Osteoblast (primary cell): ENCODE data around the gene ANKS1B. TPM values are rescaled to one million over a fixed set of nuclear protein-coding genes. Genes with fewer than 3 reads are reported as not detected.

Experiments
- DNase-seq: peaks from one replicate; pipeline ENCODE4 v3.0.0; 2011; ENCODE audit warnings: low spot score, mixed read lengths; ENCODE audit not compliant: insufficient read length; ENCODE audit errors: missing footprints
- H2AFZ ChIP-seq: 2 replicates; pipeline ENCODE4 v1.6.0; 2011; ENCODE audit warnings: mild to moderate bottlenecking, low read length
- H3K27ac ChIP-seq: 2 replicates; pipeline ENCODE4 v1.5.1; 2011; ENCODE audit warnings: mild to moderate bottlenecking, low read depth, low read length, moderate library complexity
- H3K27me3 ChIP-seq: 2 replicates; pipeline ENCODE4 v1.6.0; 2012; ENCODE audit warnings: mild to moderate bottlenecking, control low read depth, inconsistent platforms, low read length, moderate library complexity; ENCODE audit not compliant: insufficient read depth
- H3K36me3 ChIP-seq: 2 replicates; pipeline ENCODE4 v1.5.1; 2011; ENCODE audit warnings: mild to moderate bottlenecking, low read length, control low read depth, moderate library complexity; ENCODE audit not compliant: insufficient read depth
- H3K4me1 ChIP-seq: 2 replicates; pipeline ENCODE4 v1.5.1; 2011; ENCODE audit warnings: mild to moderate bottlenecking, low read length, control low read depth, moderate library complexity; ENCODE audit not compliant: insufficient read depth
- H3K4me2 ChIP-seq: 2 replicates; pipeline ENCODE4 v1.6.0; 2011; ENCODE audit warnings: mild to moderate bottlenecking, low read length; ENCODE audit not compliant: insufficient read depth
- H3K4me3 ChIP-seq: fragments of 200-600 bp; sonication (generic); 3 replicates; pipeline ENCODE4 v1.5.1; 2012; ENCODE audit warnings: mild to moderate bottlenecking, low read length, inconsistent platforms; ENCODE audit not compliant: insufficient read depth
- H3K79me2 ChIP-seq: 2 replicates; pipeline ENCODE4 v1.6.0; 2012; ENCODE audit warnings: mild to moderate bottlenecking, low read length, control low read depth, inconsistent platforms; ENCODE audit not compliant: insufficient read depth
- H3K9me3 ChIP-seq: 2 replicates; pipeline ENCODE4 v1.5.1; 2011; ENCODE audit warnings: low read depth, low read length, control low read depth
- H4K20me1 ChIP-seq: 2 replicates; pipeline ENCODE4 v1.6.0; 2012; ENCODE audit warnings: mild to moderate bottlenecking, low read length, control low read depth; ENCODE audit not compliant: insufficient read depth
- total RNA-seq: library from RNA; depleted of rRNA; stranded (reverse); fragments of >200 nt; gene quantifications from 2 replicates; pipeline ENCODE4 v1.2.3, GENCODE V29; 2012
- TF ChIP-seq, protein P1 (sequence below): IDR thresholded peaks from 2 replicates; pipeline ENCODE4 v1.5.1; 2011; ENCODE audit warnings: mild to moderate bottlenecking, low read depth, low read length, moderate library complexity; ENCODE audit errors: extremely low read depth

ANKS1B gene
- total RNA-seq, 1 donor, result 2.2 TPM

- Histone ChIP-seq H3K4me3 (no peak overlapping the region), H3K4me2 (no peak overlapping the region), H3K36me3 (no peaks in the 10 kb centered on the region), H4K20me1 (no peaks in the 10 kb centered on the region), H3K4me1 (no peaks in the 10 kb centered on the region), H3K79me2 (no peaks in the 10 kb centered on the region), H3K27ac (no peak overlapping the region), H3K9me3 (no peaks in the 10 kb centered on the region), H2AFZ (no peak overlapping the region), H3K27me3 (no peaks in the 10 kb centered on the region)
- TF ChIP-seq, protein P1, sequence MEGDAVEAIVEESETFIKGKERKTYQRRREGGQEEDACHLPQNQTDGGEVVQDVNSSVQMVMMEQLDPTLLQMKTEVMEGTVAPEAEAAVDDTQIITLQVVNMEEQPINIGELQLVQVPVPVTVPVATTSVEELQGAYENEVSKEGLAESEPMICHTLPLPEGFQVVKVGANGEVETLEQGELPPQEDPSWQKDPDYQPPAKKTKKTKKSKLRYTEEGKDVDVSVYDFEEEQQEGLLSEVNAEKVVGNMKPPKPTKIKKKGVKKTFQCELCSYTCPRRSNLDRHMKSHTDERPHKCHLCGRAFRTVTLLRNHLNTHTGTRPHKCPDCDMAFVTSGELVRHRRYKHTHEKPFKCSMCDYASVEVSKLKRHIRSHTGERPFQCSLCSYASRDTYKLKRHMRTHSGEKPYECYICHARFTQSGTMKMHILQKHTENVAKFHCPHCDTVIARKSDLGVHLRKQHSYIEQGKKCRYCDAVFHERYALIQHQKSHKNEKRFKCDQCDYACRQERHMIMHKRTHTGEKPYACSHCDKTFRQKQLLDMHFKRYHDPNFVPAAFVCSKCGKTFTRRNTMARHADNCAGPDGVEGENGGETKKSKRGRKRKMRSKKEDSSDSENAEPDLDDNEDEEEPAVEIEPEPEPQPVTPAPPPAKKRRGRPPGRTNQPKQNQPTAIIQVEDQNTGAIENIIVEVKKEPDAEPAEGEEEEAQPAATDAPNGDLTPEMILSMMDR, result no peak
- DNase-seq, result no peak
Observed at GRCh38 chr12:99620159-99620479, 364.6 kb downstream of the ANKS1B start.

DNA sequence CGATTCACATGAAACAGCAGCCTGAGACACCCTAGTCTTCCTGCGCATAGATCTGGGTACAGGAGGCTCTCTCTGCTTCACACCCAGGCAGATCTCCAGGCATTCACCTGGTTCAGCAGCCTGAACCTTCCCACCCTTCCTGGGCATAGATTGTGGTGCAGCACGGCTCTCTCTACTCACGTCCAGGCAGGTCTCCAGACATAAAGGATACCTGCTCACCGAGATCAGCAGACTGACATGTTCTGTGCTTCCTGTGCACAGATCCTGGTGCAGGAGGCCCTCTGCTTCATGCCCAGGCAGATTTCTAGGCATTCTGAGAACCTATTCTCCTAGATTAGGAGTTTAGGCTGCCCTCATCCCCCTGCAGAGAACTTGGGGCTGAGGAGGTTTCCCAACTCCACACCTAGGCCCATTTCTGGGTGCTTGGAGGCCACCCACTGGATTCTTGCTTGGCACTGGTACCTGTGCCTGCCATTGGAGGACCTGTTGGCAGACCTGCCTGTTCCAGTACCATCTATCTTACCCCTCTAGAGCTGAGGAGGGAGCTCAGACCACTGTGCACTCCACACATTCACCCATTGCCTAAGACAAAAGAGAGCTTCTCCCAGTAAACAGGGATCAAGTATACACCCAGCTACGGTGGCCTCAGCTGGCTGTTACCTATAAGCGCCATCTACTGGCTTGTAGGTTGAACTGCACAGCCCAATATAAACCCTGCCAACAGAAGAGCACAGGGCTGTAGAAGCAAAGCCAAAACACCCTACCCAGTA lies 365.2 kb downstream of the ANKS1B start:
- H3K9me3 ChIP-seq, result no peaks in the 10 kb centered on the region
- no peaks in the 10 kb centered on the region for H3K27me3 ChIP-seq
- peak; percentile 9 for DNase-seq
- no peak overlapping the region for H3K4me2 ChIP-seq
- H3K36me3 ChIP-seq, result no peaks in the 10 kb centered on the region
- TF ChIP-seq, protein P1, result peak; percentile 41
- H3K79me2 ChIP-seq, result no peaks in the 10 kb centered on the region
- no peaks in the 10 kb centered on the region for H3K4me1 ChIP-seq
- no peak overlapping the region for H2AFZ ChIP-seq
- H3K4me3 ChIP-seq, result no peak overlapping the region
- H3K27ac ChIP-seq, result no peak overlapping the region
- H4K20me1 ChIP-seq, result no peaks in the 10 kb centered on the region

DNA sequence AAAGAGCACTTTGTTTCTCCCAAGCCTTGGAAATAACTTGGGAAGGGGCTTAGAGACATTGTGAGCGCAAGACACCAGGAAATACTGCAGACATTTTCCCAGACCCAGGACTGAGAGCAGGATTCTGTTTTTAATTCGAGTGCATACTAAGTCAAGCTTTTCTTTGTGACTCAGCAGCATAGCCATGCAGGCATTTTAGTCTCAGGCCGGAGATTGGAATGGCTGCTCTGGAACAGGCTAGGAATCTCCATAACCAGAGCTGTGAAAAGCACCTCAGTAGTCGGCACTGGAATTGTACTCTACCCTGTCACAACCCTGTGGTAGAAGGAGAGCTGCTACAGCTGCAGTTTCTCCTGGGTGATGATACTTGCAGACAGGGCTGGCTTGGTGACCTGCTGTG lies 366.1 kb downstream of the ANKS1B start:
- Histone ChIP-seq H3K4me2 (no peak overlapping the region), H3K36me3 (no peaks in the 10 kb centered on the region), H3K4me1 (no peaks in the 10 kb centered on the region), H3K9me3 (no peaks in the 10 kb centered on the region), H2AFZ (no peak overlapping the region), H3K4me3 (no peak overlapping the region), H3K27ac (no peak overlapping the region), H3K79me2 (no peaks in the 10 kb centered on the region), H3K27me3 (no peaks in the 10 kb centered on the region), H4K20me1 (no peaks in the 10 kb centered on the region)
- DNase-seq, result no peak
- TF ChIP-seq, protein P1, result no peak

GRCh38 chr12:99611599-99611998 lies 373.1 kb downstream of the ANKS1B start:
- Histone ChIP-seq H3K36me3 (no peaks in the 10 kb centered on the region), H4K20me1 (no peaks in the 10 kb centered on the region), H3K79me2 (no peaks in the 10 kb centered on the region), H3K4me2 (no peak overlapping the region), H3K27me3 (no peaks in the 10 kb centered on the region), H2AFZ (no peak overlapping the region), H3K4me1 (no peaks in the 10 kb centered on the region), H3K27ac (no peak overlapping the region), H3K9me3 (peaks cover 3% of the 10 kb centered on the region), H3K4me3 (no peak overlapping the region)
- TF ChIP-seq, protein P1, result no peak
- no peak for DNase-seq
